ENCODE results near the gene EGFR. TPM values are rescaled to one million over a fixed set of nuclear protein-coding genes. Genes with fewer than 3 reads are reported as not detected.

Gene EGFR
- total RNA-seq, 1 donor, result 98.9 TPM

DNA sequence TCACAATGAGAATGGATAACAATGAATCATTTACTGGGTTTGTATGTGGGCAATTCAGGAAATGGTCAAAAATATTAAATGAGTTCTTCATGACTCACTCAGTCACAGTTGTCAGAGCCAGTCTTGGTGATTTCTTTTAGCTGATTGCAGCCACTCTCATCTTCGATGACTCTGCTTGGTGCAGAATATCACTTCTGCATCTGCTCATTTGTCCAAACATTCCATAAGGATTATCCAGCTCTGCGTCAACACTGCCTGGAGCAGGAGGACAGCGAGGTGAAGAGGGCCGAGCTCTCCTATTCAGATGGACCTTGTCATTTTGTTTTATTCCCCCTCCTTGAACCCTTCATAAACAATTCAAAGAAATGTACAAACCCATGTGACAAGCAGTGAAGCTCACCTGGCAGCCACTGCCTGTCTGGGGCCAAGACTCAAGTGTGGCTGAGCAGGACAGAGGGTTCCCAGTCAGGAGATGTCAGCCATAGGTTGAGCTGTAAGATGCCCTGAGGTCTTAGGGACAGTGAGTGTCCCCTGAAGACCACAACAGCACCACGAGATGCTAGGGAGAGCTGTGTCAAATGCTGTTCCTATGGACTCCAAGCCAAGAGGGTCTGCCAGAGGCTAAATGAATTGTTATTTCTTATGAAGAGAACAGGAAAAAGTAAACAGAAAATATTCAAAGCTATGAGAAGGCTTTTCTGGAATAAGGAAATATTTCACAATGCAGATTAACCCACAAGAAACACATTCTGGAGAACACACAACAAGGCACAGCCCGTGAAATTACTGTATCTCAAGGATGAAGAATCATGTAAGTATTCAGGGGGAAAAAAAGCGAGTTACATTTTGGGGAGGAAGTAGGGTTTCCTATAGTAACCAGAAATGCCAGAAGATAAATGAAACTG is 33.1 kb upstream of the EGFR start:
- DNase-seq (ENCODE audit: low read depth), result peak; percentile 60
- H3K4me3 ChIP-seq (ENCODE audit: low read depth, low read length), result no peak overlapping the region
- TF ChIP-seq, protein P1, sequence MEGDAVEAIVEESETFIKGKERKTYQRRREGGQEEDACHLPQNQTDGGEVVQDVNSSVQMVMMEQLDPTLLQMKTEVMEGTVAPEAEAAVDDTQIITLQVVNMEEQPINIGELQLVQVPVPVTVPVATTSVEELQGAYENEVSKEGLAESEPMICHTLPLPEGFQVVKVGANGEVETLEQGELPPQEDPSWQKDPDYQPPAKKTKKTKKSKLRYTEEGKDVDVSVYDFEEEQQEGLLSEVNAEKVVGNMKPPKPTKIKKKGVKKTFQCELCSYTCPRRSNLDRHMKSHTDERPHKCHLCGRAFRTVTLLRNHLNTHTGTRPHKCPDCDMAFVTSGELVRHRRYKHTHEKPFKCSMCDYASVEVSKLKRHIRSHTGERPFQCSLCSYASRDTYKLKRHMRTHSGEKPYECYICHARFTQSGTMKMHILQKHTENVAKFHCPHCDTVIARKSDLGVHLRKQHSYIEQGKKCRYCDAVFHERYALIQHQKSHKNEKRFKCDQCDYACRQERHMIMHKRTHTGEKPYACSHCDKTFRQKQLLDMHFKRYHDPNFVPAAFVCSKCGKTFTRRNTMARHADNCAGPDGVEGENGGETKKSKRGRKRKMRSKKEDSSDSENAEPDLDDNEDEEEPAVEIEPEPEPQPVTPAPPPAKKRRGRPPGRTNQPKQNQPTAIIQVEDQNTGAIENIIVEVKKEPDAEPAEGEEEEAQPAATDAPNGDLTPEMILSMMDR (IDR thresholded peaks at IDR 0.05; ENCODE audit: insufficient read depth, low read depth, low read length), result no peak

DNA sequence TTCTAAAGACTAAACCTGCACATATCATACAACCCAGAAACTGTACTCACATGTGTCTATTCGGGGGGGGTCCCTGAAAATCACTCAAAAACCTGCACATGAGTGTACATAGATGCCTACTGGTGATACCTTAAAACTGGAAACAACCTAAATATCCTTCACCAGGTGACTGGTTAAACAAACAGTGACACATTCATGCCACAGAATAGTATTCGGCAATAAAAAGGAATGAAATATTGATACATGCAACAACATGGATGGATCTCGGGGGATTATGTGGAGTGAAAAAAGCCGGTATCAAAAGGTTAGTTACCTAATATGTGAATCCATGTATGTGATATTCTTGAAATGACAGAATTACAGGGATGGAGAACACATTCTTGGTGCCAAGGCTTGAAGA is 32.1 kb upstream of the EGFR start:
- TF ChIP-seq, protein P1 (IDR thresholded peaks at IDR 0.05; ENCODE audit: insufficient read depth, low read depth, low read length), result no peak
- H3K4me3 ChIP-seq (ENCODE audit: low read depth, low read length), result no peak overlapping the region
- DNase-seq (ENCODE audit: low read depth), result no peak

DNA sequence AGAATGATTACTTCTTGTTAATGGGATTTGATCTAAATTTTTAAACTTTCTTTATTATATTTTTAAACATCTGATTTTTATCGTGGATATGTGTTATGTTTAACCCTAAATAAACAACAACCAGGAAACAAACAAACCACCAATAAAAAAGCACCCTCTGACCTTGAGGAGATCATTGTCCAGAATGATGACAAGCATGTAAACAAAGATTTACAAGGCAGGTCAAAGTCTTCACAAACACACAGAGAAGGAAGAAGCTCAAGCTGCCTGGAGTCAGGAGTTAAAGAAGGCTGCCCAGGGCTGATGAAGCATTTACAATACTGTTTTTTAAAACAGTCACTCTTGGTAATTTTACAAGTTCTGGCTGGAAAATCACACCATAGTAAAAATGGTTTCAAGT is 31.0 kb upstream of the EGFR start:
- no peak overlapping the region for H3K4me3 ChIP-seq (ENCODE audit: low read depth, low read length)
- DNase-seq (ENCODE audit: low read depth), result peak; percentile 41
- TF ChIP-seq, protein P1 (IDR thresholded peaks at IDR 0.05; ENCODE audit: insufficient read depth, low read depth, low read length), result no peak

DNA sequence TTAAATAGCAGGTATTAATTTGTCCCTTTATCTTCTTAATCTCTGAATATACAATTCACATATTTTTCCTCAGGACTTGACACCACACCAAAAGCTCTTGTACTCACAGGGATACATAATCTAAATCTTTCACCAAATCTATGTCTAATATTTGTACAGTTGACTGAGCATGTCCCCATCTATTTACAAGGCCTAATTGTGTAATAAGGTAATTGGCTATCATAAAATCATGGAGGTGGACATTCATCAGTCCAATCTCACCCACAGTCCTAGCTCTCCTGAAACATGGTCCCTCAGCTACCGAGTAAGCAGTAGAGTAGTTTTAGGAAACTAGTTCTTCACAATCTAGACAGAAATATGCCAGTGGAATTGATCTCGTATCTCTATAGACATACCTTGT is 30.3 kb upstream of the EGFR start:
- DNase-seq (ENCODE audit: low read depth), result no peak
- no peak overlapping the region for H3K4me3 ChIP-seq (ENCODE audit: low read depth, low read length)
- TF ChIP-seq, protein P1 (IDR thresholded peaks at IDR 0.05; ENCODE audit: insufficient read depth, low read depth, low read length), result no peak

DNA sequence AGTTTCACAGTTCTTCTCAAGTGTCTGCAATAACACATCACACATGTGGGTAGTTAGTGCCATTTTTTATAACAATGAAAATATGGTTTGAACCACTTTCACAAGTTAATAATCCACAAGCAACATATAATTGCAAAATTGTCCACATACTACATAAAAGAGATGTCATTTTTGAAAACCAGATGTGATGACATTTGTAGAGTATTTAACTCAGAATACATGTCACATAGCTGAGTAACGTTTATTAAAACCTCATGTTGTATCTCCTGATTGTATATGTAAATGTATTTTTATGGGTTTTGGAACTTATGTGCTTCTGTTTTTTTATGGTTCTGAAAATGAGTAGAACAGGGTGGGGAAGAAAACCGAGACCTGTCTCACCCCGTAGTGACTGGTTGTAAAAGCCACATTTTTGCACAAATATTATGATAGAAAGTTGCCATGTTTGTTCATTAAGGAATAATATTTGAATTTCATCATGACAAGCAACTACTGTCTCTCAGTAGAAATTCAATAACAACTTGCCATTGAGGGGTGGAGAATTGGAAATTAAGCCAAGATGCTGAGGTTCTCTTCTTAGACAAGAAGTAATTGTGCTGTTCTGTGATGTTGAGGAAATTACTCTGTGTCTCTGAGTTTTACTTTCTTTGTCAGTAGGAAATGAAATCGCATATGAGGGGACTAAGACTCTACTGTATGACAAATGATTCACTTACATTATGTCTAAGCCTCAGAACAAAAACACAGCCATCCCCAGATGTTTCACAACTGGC is 29.2 kb upstream of the EGFR start:
- TF ChIP-seq, protein P1 (IDR thresholded peaks at IDR 0.05; ENCODE audit: insufficient read depth, low read depth, low read length), result no peak
- no peak for DNase-seq (ENCODE audit: low read depth)
- no peak overlapping the region for H3K4me3 ChIP-seq (ENCODE audit: low read depth, low read length)

GRCh38 chr7:54991341-54991740 is 27.5 kb upstream of the EGFR start:
- DNase-seq (ENCODE audit: low read depth), result no peak
- TF ChIP-seq, protein P1 (IDR thresholded peaks at IDR 0.05; ENCODE audit: insufficient read depth, low read depth, low read length), result no peak
- H3K4me3 ChIP-seq (ENCODE audit: low read depth, low read length), result no peak overlapping the region

Data from fibroblast of villous mesenchyme (primary cell).